Gastroesophageal sphincter (tissue), 4 donors: Measurements from ENCODE around the gene FAM50B. TPM values are rescaled to one million over a fixed set of nuclear protein-coding genes. Genes with fewer than 3 reads are reported as not detected.
A peak's percentile ranks its signal among the peaks of the same experiment; 100 is the strongest.

Experiments
- ATAC-seq: fragments of 150-250 bp; one replicate; pipeline ENCODE4 v1.9.1; 2016; ENCODE audit warnings: mild to moderate bottlenecking, moderate library complexity
- H3K27ac ChIP-seq, 4 donors: fragments of 200-600 bp; sonication (generic) in 3 of 4; 1 replicate in 3 of 4; 2 replicates in 1 of 4; pipeline ENCODE4 v1.5.1; 2016 to 2019
- H3K27me3 ChIP-seq: fragments of 200-600 bp; sonication (generic); one replicate; pipeline ENCODE4 v1.5.1; 2019
- H3K36me3 ChIP-seq, 2 donors: fragments of 200-600 bp; sonication (generic); one replicate each; pipeline ENCODE4 v1.5.1; 2019; ENCODE audit warnings: control low read depth in 1 of 2
- H3K4me1 ChIP-seq, 3 donors: fragments of 200-600 bp; sonication (generic); 1 replicate in 2 of 3; 2 replicates in 1 of 3; pipeline ENCODE4 v1.5.1; 2016 to 2019; ENCODE audit warnings: control low read depth in 2 of 3
- H3K4me3 ChIP-seq, 2 donors: fragments of 200-600 bp; sonication (generic); one replicate each; pipeline ENCODE4 v1.5.1; 2019; ENCODE audit warnings: mild to moderate bottlenecking in 1 of 2, moderate library complexity in 1 of 2
- H3K9me3 ChIP-seq, 3 donors: fragments of 200-600 bp; sonication (generic); one replicate each; pipeline ENCODE4 v1.5.1; 2017 to 2019; ENCODE audit warnings: control low read depth in 2 of 3
- EP300 ChIP-seq: sonication (generic); formaldehyde crosslinking; IDR thresholded peaks from one replicate; pipeline ENCODE4 v1.6.1; 2017; ENCODE audit warnings: antibody characterized with exemption, mild to moderate bottlenecking
- POLR2A ChIP-seq, 2 donors: fragments of 450-650 bp; IDR thresholded peaks; one replicate each; pipeline ENCODE4 v1.6.1; 2017; ENCODE audit warnings: antibody characterized with exemption in 2 of 2, mild to moderate bottlenecking in 2 of 2, moderate library complexity in 1 of 2
- POLR2AphosphoS5 ChIP-seq: sonication (generic); formaldehyde crosslinking; IDR thresholded peaks from one replicate; pipeline ENCODE4 v1.6.1; 2017; ENCODE audit warnings: antibody characterized with exemption
- WGBS, 2 donors: methylation state at CpG; one replicate each; pipeline ENCODE4 v1.1.5; 2018; ENCODE audit warnings: low coverage in 1 of 2; 5-methylcytosine and 5-hydroxymethylcytosine counted together
- total RNA-seq, 4 donors: library from RNA; depleted of rRNA; stranded (reverse); fragments of >200 nt; gene quantifications; one replicate each; pipeline ENCODE4 v1.1.0, GENCODE V29; 2016
- TF ChIP-seq, protein P1 (sequence below), 4 experiments: fragments of 200-600 bp in 2 of 4; fragments of 450-650 bp in 2 of 4; sonication (generic) in 1 of 4; IDR thresholded peaks; one replicate each; pipeline ENCODE4 v1.5.1; 2017 to 2019; ENCODE audit warnings: antibody characterized with exemption in 4 of 4, mild to moderate bottlenecking in 2 of 4, moderate library complexity in 2 of 4

The FAM50B gene
- total RNA-seq, 4 donors from 2014 or later = 14.7 to 23.7 (median 18.8) TPM

GRCh38 chr6:3819161-3820110 is 29.7 kb upstream of the FAM50B start:
- TF ChIP-seq, protein P1, sequence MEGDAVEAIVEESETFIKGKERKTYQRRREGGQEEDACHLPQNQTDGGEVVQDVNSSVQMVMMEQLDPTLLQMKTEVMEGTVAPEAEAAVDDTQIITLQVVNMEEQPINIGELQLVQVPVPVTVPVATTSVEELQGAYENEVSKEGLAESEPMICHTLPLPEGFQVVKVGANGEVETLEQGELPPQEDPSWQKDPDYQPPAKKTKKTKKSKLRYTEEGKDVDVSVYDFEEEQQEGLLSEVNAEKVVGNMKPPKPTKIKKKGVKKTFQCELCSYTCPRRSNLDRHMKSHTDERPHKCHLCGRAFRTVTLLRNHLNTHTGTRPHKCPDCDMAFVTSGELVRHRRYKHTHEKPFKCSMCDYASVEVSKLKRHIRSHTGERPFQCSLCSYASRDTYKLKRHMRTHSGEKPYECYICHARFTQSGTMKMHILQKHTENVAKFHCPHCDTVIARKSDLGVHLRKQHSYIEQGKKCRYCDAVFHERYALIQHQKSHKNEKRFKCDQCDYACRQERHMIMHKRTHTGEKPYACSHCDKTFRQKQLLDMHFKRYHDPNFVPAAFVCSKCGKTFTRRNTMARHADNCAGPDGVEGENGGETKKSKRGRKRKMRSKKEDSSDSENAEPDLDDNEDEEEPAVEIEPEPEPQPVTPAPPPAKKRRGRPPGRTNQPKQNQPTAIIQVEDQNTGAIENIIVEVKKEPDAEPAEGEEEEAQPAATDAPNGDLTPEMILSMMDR (IDR thresholded peaks at IDR 0.05) = no peak
- TF ChIP-seq POLR2AphosphoS5 = no peak
- no peak for TF ChIP-seq EP300
- no peak for TF ChIP-seq POLR2A (IDR thresholded peaks at IDR 0.05)
- H3K27me3 ChIP-seq = no peaks in the 10 kb centered on the region
- 60 to 63% methylated on average over 2 to 3 of the region's 12 CpGs for WGBS, 2 donors
- H3K4me1 ChIP-seq = peaks cover 5 to 41% (median 12%) of the 10 kb centered on the region in 3 donors
- peak; percentile 43 for ATAC-seq
- H3K9me3 ChIP-seq = no peaks in the 10 kb centered on the region
- H3K4me3 ChIP-seq = no peak overlapping the region
- peak overlapping the region in 3 of 4 donors; percentile 66 to 71 (median 68) for H3K27ac ChIP-seq
- no peaks in the 10 kb centered on the region for H3K36me3 ChIP-seq

DNA sequence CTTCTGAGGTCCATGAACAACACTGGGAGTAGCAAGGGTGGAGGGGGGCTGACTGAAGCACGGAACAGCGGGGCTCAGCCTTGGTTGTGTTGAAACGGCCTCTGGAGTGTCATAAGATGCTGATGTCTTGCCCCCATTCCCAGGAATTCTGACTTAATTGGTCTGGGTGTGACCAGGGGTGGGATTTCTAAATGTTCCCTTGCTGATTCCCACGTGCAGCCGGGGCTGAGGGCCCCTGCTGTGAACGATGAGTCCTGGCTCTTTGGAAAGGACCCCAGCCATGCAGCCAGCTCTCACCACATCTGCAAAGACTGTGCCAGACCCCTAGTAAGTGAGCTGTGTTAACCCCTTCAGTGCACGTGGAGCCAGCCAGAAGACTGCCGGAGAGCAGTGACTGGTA is 28.6 kb upstream of the FAM50B start:
- peak; percentile 78 for ATAC-seq
- Histone ChIP-seq H3K9me3 (no peaks in the 10 kb centered on the region), H3K4me3 (no peak overlapping the region), H3K27ac (peak overlapping the region in 3 of 4 donors; percentile 66 to 71 (median 68)), H3K4me1 (peaks cover 10 to 52% (median 23%) of the 10 kb centered on the region in 3 donors), H3K27me3 (no peaks in the 10 kb centered on the region), H3K36me3 (no peaks in the 10 kb centered on the region)
- WGBS, 2 donors = 74 to 86% methylated on average over 3 to 6 of the region's 8 CpGs
- TF ChIP-seq, protein P1 (IDR thresholded peaks at IDR 0.05) = no peak
- peak; percentile 7 for TF ChIP-seq POLR2AphosphoS5

GRCh38 chr6:3822747-3823445 is 26.3 kb upstream of the FAM50B start:
- Histone ChIP-seq H3K4me1 (peaks cover 16 to 72% (median 33%) of the 10 kb centered on the region in 3 donors), H3K9me3 (no peaks in the 10 kb centered on the region), H3K36me3 (no peaks in the 10 kb centered on the region), H3K27me3 (no peaks in the 10 kb centered on the region), H3K27ac (no peak overlapping the region), H3K4me3 (no peak overlapping the region)
- ATAC-seq = no peak
- whole genome bisulfite sequencing, 2 donors = 60 to 78% methylated on average over 1 to 6 of the region's 14 CpGs
- TF ChIP-seq, protein P1 (IDR thresholded peaks at IDR 0.05) = no peak
- TF ChIP-seq POLR2A (IDR thresholded peaks at IDR 0.05) = no peak
- no peak for TF ChIP-seq POLR2AphosphoS5
- no peak for TF ChIP-seq EP300

DNA sequence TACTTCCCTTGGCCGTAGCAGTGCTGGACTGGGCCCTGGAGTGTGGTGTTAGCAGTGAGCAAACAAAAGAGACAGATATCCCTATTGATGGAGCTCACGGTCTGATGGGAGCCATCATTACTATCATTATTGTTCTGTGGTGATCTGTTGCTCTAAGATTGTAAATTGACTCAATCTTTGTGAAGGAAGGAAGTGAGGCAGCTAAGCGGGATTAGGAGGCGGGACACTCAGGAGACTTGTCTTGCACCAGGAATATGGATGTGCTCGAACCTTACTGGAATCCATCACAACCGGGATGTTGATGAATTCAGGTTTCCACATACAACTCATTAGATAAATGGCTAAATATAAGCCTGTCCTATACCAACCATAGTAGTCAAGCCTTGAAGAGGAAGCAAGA is 25.5 kb upstream of the FAM50B start:
- no peak for ATAC-seq
- TF ChIP-seq, protein P1 (IDR thresholded peaks at IDR 0.05) = no peak
- TF ChIP-seq POLR2AphosphoS5 = no peak
- no peak for TF ChIP-seq POLR2A (IDR thresholded peaks at IDR 0.05)
- TF ChIP-seq EP300 = no peak

More for the DNA sequence above, 25.5 kb upstream of the FAM50B start:
- Histone ChIP-seq H3K4me3 (no peak overlapping the region), H3K27ac (peak overlapping the region in 1 of 4 donors; percentile 88), H3K36me3 (no peaks in the 10 kb centered on the region), H3K9me3 (no peaks in the 10 kb centered on the region), H3K4me1 (peaks cover 16 to 72% (median 33%) of the 10 kb centered on the region in 3 donors), H3K27me3 (no peaks in the 10 kb centered on the region)
- WGBS, 2 donors = 88 to 98% methylated on average over 5 to 6 of the region's 6 CpGs
